ENCODE results near the gene CIP2A. TPM values are rescaled to one million over a fixed set of nuclear protein-coding genes. Genes with fewer than 3 reads are reported as not detected.

CIP2A gene
- total and polyA plus RNA-seq, 9 donors = 1.7 to 6.3 (median 4.3) TPM

- peaks cover 1% of the 10 kb centered on the region for H3K4me1 ChIP-seq (ENCODE audit: insufficient read depth)
- no peaks in the 10 kb centered on the region for H3K27me3 ChIP-seq
- intact Hi-C loops (cut with DNase I) = no loop called here
- TF ChIP-seq CTCF (IDR thresholded peaks at IDR 0.05) (no peak), EP300 (IDR thresholded peaks at IDR 0.05) (no peak)
- no peak overlapping the region for H3K4me3 ChIP-seq
- H3K27ac ChIP-seq = no peak overlapping the region
- H3K9me3 ChIP-seq = no peaks in the 10 kb centered on the region
- 97 to 98% (median 97%) methylated on average over 2 of the region's 2 CpGs for WGBS, 3 donors
- H3K36me3 ChIP-seq = no peaks in the 10 kb centered on the region
- DNase-seq = no peak
Measured at GRCh38 chr3:108595321-108595720, 6.1 kb upstream of the CIP2A start.

DNA sequence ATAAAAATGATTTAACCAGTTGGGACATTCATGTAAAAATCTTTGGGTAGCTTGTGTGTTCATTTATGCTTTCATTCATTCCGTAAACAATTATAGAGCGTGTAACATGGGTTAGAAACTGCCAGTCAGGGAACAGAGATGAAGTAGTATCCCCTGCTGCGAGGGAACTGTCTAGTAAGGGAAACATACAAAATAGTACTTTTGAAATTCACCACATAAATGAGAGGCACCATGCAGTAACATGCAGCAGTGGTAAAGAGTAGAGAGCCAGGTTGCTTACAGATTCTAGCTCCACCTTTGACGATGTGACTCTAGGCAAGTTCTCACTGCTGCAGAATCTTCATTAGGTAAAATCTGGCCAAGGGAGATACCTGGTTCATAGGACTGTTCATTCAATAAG, 1.2 kb upstream of the CIP2A start:
- no peak for TF ChIP-seq POLR2A (IDR thresholded peaks at IDR 0.05)
- TF ChIP-seq CTCF (IDR thresholded peaks at IDR 0.05) = no peak
- TF ChIP-seq EP300 (IDR thresholded peaks at IDR 0.05) = no peak
- H3K4me1 ChIP-seq (ENCODE audit: insufficient read depth) = peaks cover 1% of the 10 kb centered on the region
- H3K4me3 ChIP-seq = peak overlapping the region; percentile 83
- DNase-seq = no peak
- no peaks in the 10 kb centered on the region for H3K27me3 ChIP-seq
- intact Hi-C loops (cut with DNase I) = no loop called here
- no peak overlapping the region for H3K27ac ChIP-seq
- no peaks in the 10 kb centered on the region for H3K9me3 ChIP-seq
- no peaks in the 10 kb centered on the region for H3K36me3 ChIP-seq
- 12 to 18% (median 17%) methylated on average over 4 of the region's 4 CpGs for WGBS, 3 donors

GRCh38 chr3:108589998-108590323, 723 bp upstream of the CIP2A start:
- Histone ChIP-seq H3K9me3 (no peaks in the 10 kb centered on the region), H3K36me3 (no peaks in the 10 kb centered on the region), H3K27me3 (no peaks in the 10 kb centered on the region), H3K4me1 (ENCODE audit: insufficient read depth) (peaks cover 1% of the 10 kb centered on the region), H3K4me3 (peak overlapping the region; percentile 83), H3K27ac (peak overlapping the region; percentile 86 to 93)
- TF ChIP-seq POLR2A (IDR thresholded peaks at IDR 0.05) (no peak), CTCF (IDR thresholded peaks at IDR 0.05) (no peak), EP300 (IDR thresholded peaks at IDR 0.05) (no peak)
- intact Hi-C loops (cut with DNase I) = no loop called here
- 0% methylated on average over 11 of the region's 11 CpGs for WGBS, 3 donors
- DNase-seq = no peak

DNA sequence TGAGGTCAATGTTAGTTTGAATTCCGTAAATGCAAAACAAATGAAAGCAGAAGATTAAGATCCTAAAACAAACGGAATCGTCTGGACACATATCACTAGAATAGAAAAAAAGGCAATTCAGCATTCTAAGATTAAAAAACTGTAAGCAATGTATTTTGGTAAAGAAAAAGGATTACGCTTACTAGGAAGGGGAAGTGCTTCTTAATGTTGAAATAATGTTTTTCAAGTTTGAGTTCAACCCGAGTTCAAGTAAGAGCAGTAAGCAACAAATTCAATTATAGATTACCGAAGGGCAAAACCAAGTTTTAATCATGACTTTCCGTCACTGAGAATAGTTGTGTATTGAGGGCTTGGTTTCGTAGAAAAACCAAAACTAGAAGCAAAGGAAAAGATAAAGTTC, 637 bp downstream of the CIP2A start:
- no peak for DNase-seq
- Histone ChIP-seq H3K4me3 (peak overlapping the region; percentile 83), H3K36me3 (no peaks in the 10 kb centered on the region), H3K27me3 (no peaks in the 10 kb centered on the region), H3K27ac (no peak overlapping the region), H3K4me1 (ENCODE audit: insufficient read depth) (peaks cover 1% of the 10 kb centered on the region), H3K9me3 (no peaks in the 10 kb centered on the region)
- intact Hi-C loops (cut with DNase I) = no loop called here
- no peak for TF ChIP-seq EP300 (IDR thresholded peaks at IDR 0.05)
- TF ChIP-seq CTCF (IDR thresholded peaks at IDR 0.05) = no peak
- no peak for TF ChIP-seq POLR2A (IDR thresholded peaks at IDR 0.05)
- WGBS, 3 donors = 0 to 1% (median 0%) methylated on average over 8 of the region's 8 CpGs

GRCh38 chr3:108578064-108578463, 11.2 kb downstream of the CIP2A start:
- DNase-seq = no peak
- no peak overlapping the region for H3K4me3 ChIP-seq
- no peaks in the 10 kb centered on the region for H3K4me1 ChIP-seq (ENCODE audit: insufficient read depth)
- 85 to 90% (median 90%) methylated on average over 2 of the region's 2 CpGs for WGBS, 3 donors
- no peaks in the 10 kb centered on the region for H3K9me3 ChIP-seq
- TF ChIP-seq CTCF (IDR thresholded peaks at IDR 0.05) (no peak), POLR2A (IDR thresholded peaks at IDR 0.05) (no peak), EP300 (IDR thresholded peaks at IDR 0.05) (no peak)
- H3K36me3 ChIP-seq = no peaks in the 10 kb centered on the region
- H3K27ac ChIP-seq = no peak overlapping the region
- no peaks in the 10 kb centered on the region for H3K27me3 ChIP-seq
- intact Hi-C loops (cut with DNase I) = no loop called here
